Measurements from ENCODE around the gene BCLAF1.

- TF ChIP-seq CTCF (IDR thresholded peaks at IDR 0.05) (no peak), POLR2A (IDR thresholded peaks at IDR 0.05) (no peak)
Observed at GRCh38 chr6:136324686-136325380, 35.2 kb upstream of the BCLAF1 start.

All from ovary (tissue), 3 donors.